KOPT-K1 (cell line): ENCODE data around the gene FCRL5.
"Not testable (repeated sequence)": the region's sequence is repeated elsewhere in the genome, so short reads cannot be mapped to it uniquely, and the experiment has no call there.

Experiments used
- H3K27ac ChIP-seq: fragments of 200-600 bp; sonication (generic); 2 replicates; pipeline ENCODE4 v1.5.1; 2016; ENCODE audit warnings: antibody characterized with exemption, mild to moderate bottlenecking, low read depth, low read length; ENCODE audit not compliant: poor library complexity, severe bottlenecking
- H3K36me3 ChIP-seq: fragments of 200-600 bp; sonication (generic); 2 replicates; pipeline ENCODE4 v1.5.1; 2017; ENCODE audit warnings: antibody characterized with exemption, mild to moderate bottlenecking, low read length, moderate library complexity; ENCODE audit not compliant: insufficient read depth
- H3K9me3 ChIP-seq: fragments of 200-600 bp; sonication (generic); 2 replicates; pipeline ENCODE4 v1.5.1; 2017; ENCODE audit warnings: antibody characterized with exemption, low read length, mild to moderate bottlenecking; ENCODE audit not compliant: insufficient read depth, poor library complexity, severe bottlenecking

FCRL5 gene

DNA sequence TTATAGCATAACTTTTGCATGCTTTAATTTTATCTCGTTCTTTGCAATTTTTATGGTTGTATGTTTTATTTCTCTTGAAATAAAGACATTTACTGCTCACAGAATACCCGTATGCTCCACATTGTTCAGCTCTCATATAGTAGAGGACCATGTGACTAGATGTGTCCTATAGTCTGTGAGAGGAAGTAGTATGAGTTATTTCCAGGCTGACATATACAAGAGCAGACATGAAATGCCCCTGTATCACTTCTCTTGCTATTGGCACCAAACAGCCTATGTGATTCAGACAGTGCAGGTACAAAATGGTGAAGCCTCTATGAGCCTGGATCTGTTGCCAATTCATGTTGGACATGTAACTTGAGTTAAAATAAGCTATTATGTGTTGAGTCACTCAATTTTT is 5.8 kb upstream of the FCRL5 start:
- H3K36me3 ChIP-seq = no peaks in the 10 kb centered on the region
- H3K27ac ChIP-seq = no peak overlapping the region

GRCh38 chr1:157548081-157548480 is 4.2 kb downstream of the FCRL5 start:
- not testable (repeated sequence) for H3K36me3 ChIP-seq, H3K27ac ChIP-seq, H3K9me3 ChIP-seq

More for the DNA sequence above, 5.8 kb upstream of the FCRL5 start:
- H3K9me3 ChIP-seq = no peaks in the 10 kb centered on the region

GRCh38 chr1:157542676-157543075 is 9.6 kb downstream of the FCRL5 start:
- Histone ChIP-seq H3K36me3 (no peaks in the 10 kb centered on the region), H3K27ac (no peak overlapping the region), H3K9me3 (no peaks in the 10 kb centered on the region)

DNA sequence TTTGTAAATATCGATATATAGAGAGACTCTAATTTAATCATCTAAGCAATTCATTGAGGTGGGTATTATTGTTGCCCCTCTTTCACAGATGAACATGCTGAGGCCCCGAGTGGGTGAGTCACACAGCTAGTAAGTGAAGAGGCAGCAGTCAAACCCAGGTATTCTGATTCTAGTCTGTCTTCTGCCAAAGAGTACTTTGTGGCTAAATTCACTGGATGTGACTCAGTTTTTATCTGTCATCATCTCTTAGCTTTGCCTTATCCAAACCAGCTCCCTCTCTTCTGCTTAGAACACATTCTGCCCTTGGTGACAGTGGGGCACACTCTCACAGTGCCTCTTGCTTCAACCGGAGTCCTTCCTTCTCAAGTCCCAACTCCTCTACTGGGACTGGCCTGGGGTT is 11.5 kb downstream of the FCRL5 start:
- Histone ChIP-seq H3K9me3 (no peaks in the 10 kb centered on the region), H3K36me3 (no peaks in the 10 kb centered on the region), H3K27ac (no peak overlapping the region)

DNA sequence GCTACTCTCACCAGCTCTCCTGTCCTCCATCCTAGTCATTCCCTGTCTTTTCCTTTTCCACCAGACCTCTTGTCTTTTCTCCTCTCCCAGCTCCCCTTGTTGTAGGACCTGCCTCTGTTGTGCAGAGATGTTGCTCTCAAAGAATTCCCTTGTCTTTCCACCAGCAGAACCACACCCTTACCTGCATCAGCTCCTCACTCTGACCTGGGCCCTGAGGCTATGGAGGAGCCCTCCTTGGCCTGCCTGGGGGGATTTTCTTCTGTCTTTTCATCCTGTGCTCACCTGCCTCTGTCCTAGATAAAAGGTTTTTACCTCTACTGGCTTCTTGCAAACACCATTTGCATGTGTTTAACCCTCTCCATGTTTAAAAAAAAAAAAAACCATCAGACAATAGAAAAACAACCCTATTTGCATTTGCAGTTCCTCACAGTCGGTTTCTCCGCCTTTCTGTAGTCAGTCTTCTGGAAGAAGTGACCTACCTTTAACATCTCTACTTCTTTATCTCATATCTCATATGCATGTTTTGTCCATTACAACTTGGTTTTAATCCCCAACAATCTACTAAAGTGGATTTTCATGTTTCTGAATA is 12.1 kb downstream of the FCRL5 start:
- Histone ChIP-seq H3K27ac (no peak overlapping the region), H3K9me3 (no peaks in the 10 kb centered on the region), H3K36me3 (no peaks in the 10 kb centered on the region)

DNA sequence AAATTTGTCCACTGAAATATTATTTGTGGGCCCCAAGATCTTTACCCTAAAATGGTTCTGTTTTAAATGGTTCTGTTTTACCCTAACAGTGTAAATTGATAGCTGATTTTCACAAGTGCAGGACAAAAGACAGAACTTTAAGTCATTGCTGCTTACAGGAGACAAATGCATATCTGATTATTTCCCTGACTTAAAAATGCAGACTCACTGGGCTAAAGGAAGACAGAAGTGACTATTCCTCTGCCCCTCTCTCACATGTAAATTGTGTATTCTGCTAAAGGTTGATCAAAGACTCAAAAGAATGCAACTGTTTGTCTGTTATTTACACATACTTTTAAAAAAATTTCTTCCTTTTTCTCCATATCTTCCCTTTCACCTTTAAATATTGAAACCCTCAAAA is 12.7 kb downstream of the FCRL5 start:
- H3K36me3 ChIP-seq = no peaks in the 10 kb centered on the region
- no peaks in the 10 kb centered on the region for H3K9me3 ChIP-seq
- H3K27ac ChIP-seq = no peak overlapping the region

DNA sequence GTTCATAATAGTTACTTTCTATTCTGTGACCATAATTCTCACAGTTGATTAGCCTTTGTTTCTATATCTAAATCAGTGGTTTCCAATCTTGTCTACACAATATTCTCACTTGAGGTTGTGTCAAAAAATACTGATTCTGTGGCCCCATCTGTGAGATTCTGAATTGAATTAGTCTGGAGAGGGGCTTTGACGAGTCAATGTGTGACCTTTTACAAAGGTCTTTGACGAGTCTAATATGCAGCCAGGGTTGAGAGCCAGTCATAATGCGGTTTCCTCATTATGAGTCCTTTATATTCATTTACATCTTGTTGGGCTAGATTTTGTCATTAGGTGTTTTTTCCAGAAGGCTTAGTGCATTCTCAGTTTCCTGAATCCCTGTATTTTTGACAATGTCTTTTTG is 19.7 kb downstream of the FCRL5 start:
- no peak overlapping the region for H3K27ac ChIP-seq
- no peaks in the 10 kb centered on the region for H3K9me3 ChIP-seq
- no peaks in the 10 kb centered on the region for H3K36me3 ChIP-seq

DNA sequence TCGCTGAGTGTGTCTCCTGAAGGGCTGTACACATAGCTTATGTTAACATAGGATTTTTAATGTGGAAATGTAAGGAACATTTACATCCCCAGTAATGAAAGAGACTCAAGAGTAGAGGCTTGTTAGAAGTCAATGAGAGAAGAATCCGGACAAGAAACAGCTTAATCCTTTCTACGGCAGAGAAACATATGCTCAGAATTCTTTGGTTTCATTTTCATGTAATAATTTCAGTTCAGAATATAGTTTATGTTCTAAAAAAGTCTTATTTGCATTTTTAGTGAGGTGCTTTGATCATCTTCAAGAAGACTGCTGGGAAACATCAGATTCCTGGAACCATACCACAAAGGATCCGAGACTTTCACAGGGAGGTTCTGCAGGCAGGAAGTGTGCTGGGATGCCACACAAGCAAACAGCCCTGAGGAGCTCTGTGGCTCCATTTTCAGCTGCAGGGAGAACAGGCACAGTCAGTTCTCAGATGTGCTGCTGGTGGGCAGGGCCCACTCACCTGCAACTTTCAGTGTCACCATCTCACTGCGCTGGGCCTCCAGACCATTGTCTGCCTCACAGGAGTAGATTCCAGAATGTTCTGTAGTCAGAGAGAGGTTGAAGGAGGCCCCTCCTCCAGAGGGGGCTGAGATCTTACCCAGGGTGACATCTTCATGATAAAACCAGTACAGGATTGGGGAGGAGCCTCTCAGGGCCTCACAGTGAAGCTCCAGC is 28.4 kb downstream of the FCRL5 start:
- no peak overlapping the region for H3K27ac ChIP-seq
- no peaks in the 10 kb centered on the region for H3K9me3 ChIP-seq

DNA sequence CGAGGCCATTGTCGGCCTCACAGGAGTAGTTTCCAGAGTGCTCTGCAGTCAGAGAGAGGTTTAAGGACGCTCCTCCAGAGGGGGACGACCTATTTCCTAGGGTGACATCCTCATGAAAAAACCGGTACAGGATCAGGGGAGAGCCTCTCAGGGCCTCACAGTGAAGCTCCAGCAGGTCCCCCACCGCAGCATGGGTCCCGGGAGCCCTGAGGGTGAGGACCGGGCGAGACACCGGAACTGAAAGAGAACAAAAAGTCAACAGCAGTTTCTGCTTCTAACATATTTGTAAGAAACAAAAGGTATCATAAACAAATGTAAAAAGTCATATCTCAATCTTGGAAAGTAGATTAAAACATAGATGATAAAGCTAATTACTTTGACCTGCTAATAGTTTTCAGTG is 31.3 kb downstream of the FCRL5 start:
- Histone ChIP-seq H3K36me3 (no peaks in the 10 kb centered on the region), H3K9me3 (no peaks in the 10 kb centered on the region), H3K27ac (no peak overlapping the region)

More for the DNA sequence above, 28.4 kb downstream of the FCRL5 start:
- no peaks in the 10 kb centered on the region for H3K36me3 ChIP-seq

GRCh38 chr1:157520386-157520935 is 31.9 kb downstream of the FCRL5 start:
- no peak overlapping the region for H3K27ac ChIP-seq
- H3K36me3 ChIP-seq = no peaks in the 10 kb centered on the region
- no peaks in the 10 kb centered on the region for H3K9me3 ChIP-seq

DNA sequence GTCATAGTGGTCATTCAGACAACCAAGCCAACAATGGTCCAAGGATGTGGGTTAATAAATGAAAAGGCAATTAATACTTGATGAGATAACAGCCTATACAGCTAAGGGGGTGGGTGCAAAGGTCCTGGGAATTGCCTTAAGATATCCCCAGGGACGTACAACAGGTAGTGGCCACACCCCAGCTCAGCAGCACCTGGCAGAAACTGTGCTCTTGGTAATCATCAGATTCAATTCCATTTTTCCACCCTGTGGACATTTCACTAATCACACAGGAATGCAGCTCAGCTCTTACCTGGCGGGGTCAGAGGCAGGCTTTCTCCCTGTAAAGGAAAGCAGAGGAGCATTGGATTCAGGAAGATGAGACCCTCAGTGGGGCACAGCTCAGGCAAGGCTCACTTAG is 32.9 kb downstream of the FCRL5 start:
- no peaks in the 10 kb centered on the region for H3K9me3 ChIP-seq
- H3K27ac ChIP-seq = no peak overlapping the region
- no peaks in the 10 kb centered on the region for H3K36me3 ChIP-seq

GRCh38 chr1:157517016-157517415 is 35.3 kb downstream of the FCRL5 start:
- Histone ChIP-seq H3K27ac (no peak overlapping the region), H3K9me3 (no peaks in the 10 kb centered on the region), H3K36me3 (no peaks in the 10 kb centered on the region)

GRCh38 chr1:157515709-157516108 is 36.6 kb downstream of the FCRL5 start:
- Histone ChIP-seq H3K9me3 (no peaks in the 10 kb centered on the region), H3K36me3 (no peaks in the 10 kb centered on the region), H3K27ac (no peak overlapping the region)

DNA sequence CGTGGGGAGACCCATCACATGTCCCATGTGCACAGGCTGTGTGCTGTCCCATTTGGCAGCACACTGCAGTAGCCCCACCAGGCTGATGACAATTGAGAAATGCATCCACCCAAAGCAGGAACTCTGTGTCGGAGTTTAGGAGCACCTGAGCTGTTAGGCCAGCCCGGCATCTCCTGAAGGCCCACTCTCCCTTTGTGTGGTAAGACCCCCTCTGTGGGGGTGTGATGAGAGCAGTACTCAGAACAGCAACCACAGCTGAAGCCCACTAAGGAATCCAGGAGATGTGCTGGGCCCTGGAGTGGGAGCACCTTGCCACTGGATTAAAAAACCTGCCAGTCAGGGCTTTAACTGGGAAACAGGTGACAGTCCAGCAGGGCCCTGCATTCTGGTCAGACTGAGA is 37.2 kb downstream of the FCRL5 start:
- Histone ChIP-seq H3K36me3 (no peaks in the 10 kb centered on the region), H3K9me3 (no peaks in the 10 kb centered on the region), H3K27ac (no peak overlapping the region)

- no peak overlapping the region for H3K27ac ChIP-seq
- no peaks in the 10 kb centered on the region for H3K9me3 ChIP-seq
- H3K36me3 ChIP-seq = no peaks in the 10 kb centered on the region
These were observed 40.0 kb downstream of the FCRL5 start for GRCh38 chr1:157512036-157512969.
